GM23338 (cell line): ENCODE results near the gene TUBB3. TPM values are rescaled to one million over a fixed set of nuclear protein-coding genes. Genes with fewer than 3 reads are reported as not detected.
A peak's percentile ranks its signal among the peaks of the same experiment; 100 is the strongest.

Experiments
- ATAC-seq: fragments of 200-7000 bp; cut with Tn5 transposase; 3 replicates; pipeline ENCODE4 v1.9.1; 2020
- DNase-seq: peaks from one replicate; pipeline ENCODE4 v3.0.0-alpha.2; 2015; ENCODE audit warnings: low spot score
- H2AFZ ChIP-seq: fragments of 200-600 bp; sonication (generic); 2 replicates; pipeline ENCODE4 v1.8.0; 2016; ENCODE audit warnings: antibody characterized with exemption, mild to moderate bottlenecking, moderate library complexity
- H3F3A ChIP-seq: fragments of 200-600 bp; sonication (generic); replicated peaks from 2 replicates; pipeline ENCODE4 v1.8.0; 2017; ENCODE audit warnings: antibody characterized with exemption, mixed run types, low read depth
- H3K27ac ChIP-seq: fragments of 200-600 bp; sonication (generic); 2 replicates; pipeline ENCODE4 v1.6.1; 2016; ENCODE audit warnings: low read depth
- H3K27me3 ChIP-seq: fragments of 200-600 bp; sonication (generic); 2 replicates; pipeline ENCODE4 v1.8.0; 2016; ENCODE audit warnings: mild to moderate bottlenecking, mixed run types, moderate library complexity; ENCODE audit not compliant: insufficient read depth
- H3K36me3 ChIP-seq: fragments of 200-600 bp; sonication (generic); 2 replicates; pipeline ENCODE4 v1.8.0; 2016; ENCODE audit warnings: mild to moderate bottlenecking; ENCODE audit not compliant: insufficient read depth
- H3K4me1 ChIP-seq: fragments of 200-600 bp; sonication (generic); 2 replicates; pipeline ENCODE4 v1.8.0; 2016; ENCODE audit warnings: mild to moderate bottlenecking, moderate library complexity; ENCODE audit not compliant: insufficient read depth
- H3K4me2 ChIP-seq: fragments of 200-600 bp; sonication (generic); 2 replicates; pipeline ENCODE4 v1.7.1; 2017; ENCODE audit warnings: mixed run types
- H3K4me3 ChIP-seq: fragments of 200-600 bp; sonication (generic); 2 replicates; pipeline ENCODE4 v1.6.1; 2016; ENCODE audit warnings: mixed run types
- H3K79me2 ChIP-seq: fragments of 200-600 bp; sonication (generic); replicated peaks from 2 replicates; pipeline ENCODE4 v1.8.0; 2017; ENCODE audit warnings: mild to moderate bottlenecking; ENCODE audit not compliant: insufficient read depth
- H3K9me2 ChIP-seq: fragments of 200-600 bp; sonication (generic); 2 replicates; pipeline ENCODE4 v1.8.0; 2017; ENCODE audit not compliant: insufficient read depth
- H4K20me1 ChIP-seq: fragments of 200-600 bp; sonication (generic); replicated peaks from 2 replicates; pipeline ENCODE4 v1.8.0; 2017; ENCODE audit warnings: mild to moderate bottlenecking; ENCODE audit not compliant: insufficient read depth
- H3K27ac Mint-ChIP-seq: 2 replicates; pipeline ENCODE4 v1.8.0; 2020; ENCODE audit warnings: inconsistent platforms, mild to moderate bottlenecking, moderate library complexity, mixed read lengths
- H3K27me3 Mint-ChIP-seq: 3 replicates; pipeline ENCODE4 v1.8.0; 2022; ENCODE audit warnings: low read depth, mild to moderate bottlenecking, moderate library complexity, mixed read lengths, inconsistent platforms; ENCODE audit not compliant: insufficient read depth, poor library complexity
- H3K36me3 Mint-ChIP-seq: 3 replicates; pipeline ENCODE4 v1.8.0; 2021; ENCODE audit warnings: low read depth, mild to moderate bottlenecking, inconsistent platforms, moderate library complexity, mixed read lengths
- H3K4me1 Mint-ChIP-seq: 3 replicates; pipeline ENCODE4 v1.8.0; 2020; ENCODE audit warnings: mild to moderate bottlenecking, inconsistent platforms, mixed read lengths
- H3K4me3 Mint-ChIP-seq: 3 replicates; pipeline ENCODE4 v1.8.0; 2021; ENCODE audit warnings: moderate library complexity, mild to moderate bottlenecking, inconsistent platforms, mixed read lengths
- H3K9me3 Mint-ChIP-seq: 3 replicates; pipeline ENCODE4 v1.8.0; 2020; ENCODE audit warnings: moderate library complexity, mild to moderate bottlenecking, inconsistent platforms, mixed read lengths
- EZH2 ChIP-seq: fragments of 200-600 bp; sonication (generic); IDR thresholded peaks from one replicate; pipeline ENCODE4 v1.8.0; 2017; ENCODE audit warnings: antibody characterized with exemption, mild to moderate bottlenecking, low read depth; ENCODE audit not compliant: unreplicated experiment
- EZH2phosphoT487 ChIP-seq: fragments of 200-600 bp; sonication (generic); IDR thresholded peaks from one replicate; pipeline ENCODE4 v1.8.1; 2018; ENCODE audit warnings: antibody characterized with exemption; ENCODE audit not compliant: unreplicated experiment
- NANOG ChIP-seq: IDR thresholded peaks from 2 replicates; pipeline ENCODE4 v1.6.1; 2016; ENCODE audit warnings: antibody characterized with exemption, borderline replicate concordance
- POLR2AphosphoS5 ChIP-seq: IDR thresholded peaks from 2 replicates; pipeline ENCODE4 v1.6.1; 2016; ENCODE audit warnings: antibody characterized with exemption, low read depth
- STAT1 ChIP-seq: IDR thresholded peaks from one replicate; pipeline ENCODE4 v1.6.1; 2016; ENCODE audit warnings: antibody characterized with exemption; ENCODE audit not compliant: unreplicated experiment
- ZNF331 ChIP-seq: fragments of 250-450 bp; sonication (Bioruptor Pico); IDR thresholded peaks from 2 replicates; pipeline ENCODE4 v1.5.0; 2020; ENCODE audit warnings: low read depth, mild to moderate bottlenecking, moderate library complexity
- polyA plus RNA-seq: library from polyadenylated mRNA; unstranded; fragments of >200 nt; fragmentation: Nextera tagmentation; extraction: Ambion mirVana; gene quantifications from 2 replicates; pipeline ENCODE4 v1.2.1, GENCODE V29; 2016
- total RNA-seq: library from RNA; depleted of rRNA; stranded (reverse); fragments of >200 nt; shearing (Covaris generic); gene quantifications from 2 replicates; pipeline ENCODE4 v1.2.3, GENCODE V29; 2014
- TF ChIP-seq, protein P1 (sequence below): fragments of 250-450 bp; sonication (Bioruptor Pico); IDR thresholded peaks from 2 replicates; pipeline ENCODE4 v1.5.0; 2020; ENCODE audit warnings: mild to moderate bottlenecking, moderate library complexity
- TF ChIP-seq, protein P2 (sequence below): IDR thresholded peaks from 2 replicates; pipeline ENCODE4 v1.6.1; 2016; ENCODE audit warnings: antibody characterized with exemption
- TF ChIP-seq, protein P3 (sequence below): IDR thresholded peaks from one replicate; pipeline ENCODE4 v1.6.1; 2018; ENCODE audit warnings: antibody characterized with exemption; ENCODE audit not compliant: unreplicated experiment
- TF ChIP-seq, protein P4 (sequence below), 2 experiments: fragments of 200-600 bp in 1 of 2; sonication (generic) in 1 of 2; conservative IDR thresholded peaks; 2 replicates each; pipeline versions ENCODE4 v1.5.1 to v1.6.1; 2016 to 2017; ENCODE audit warnings: antibody characterized with exemption in 2 of 2, low read depth in 2 of 2, mild to moderate bottlenecking in 2 of 2, moderate library complexity in 1 of 2

TUBB3 gene
- total and polyA plus RNA-seq, 2 experiments from 2014 or later, result 149 to 443 TPM

DNA sequence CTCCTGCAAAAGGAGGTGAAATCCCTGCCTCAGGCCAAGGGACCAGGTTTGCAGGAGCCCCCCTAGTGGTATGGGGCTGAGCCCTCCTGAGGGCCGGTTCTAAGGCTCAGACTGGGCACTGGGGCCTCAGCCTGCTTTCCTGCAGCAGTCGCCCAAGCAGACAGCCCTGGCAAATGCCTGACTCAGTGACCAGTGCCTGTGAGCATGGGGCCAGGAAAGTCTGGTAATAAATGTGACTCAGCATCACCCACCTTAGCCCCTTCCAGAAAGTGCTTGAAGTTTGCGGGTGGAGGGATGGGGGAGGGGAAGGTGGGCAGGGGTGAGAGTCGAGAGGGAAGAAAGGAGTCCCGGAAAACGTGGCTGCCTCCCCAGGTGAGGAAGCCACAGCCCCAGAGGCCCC, 2.4 kb upstream of the TUBB3 start (continued):
- TF ChIP-seq, protein P1, sequence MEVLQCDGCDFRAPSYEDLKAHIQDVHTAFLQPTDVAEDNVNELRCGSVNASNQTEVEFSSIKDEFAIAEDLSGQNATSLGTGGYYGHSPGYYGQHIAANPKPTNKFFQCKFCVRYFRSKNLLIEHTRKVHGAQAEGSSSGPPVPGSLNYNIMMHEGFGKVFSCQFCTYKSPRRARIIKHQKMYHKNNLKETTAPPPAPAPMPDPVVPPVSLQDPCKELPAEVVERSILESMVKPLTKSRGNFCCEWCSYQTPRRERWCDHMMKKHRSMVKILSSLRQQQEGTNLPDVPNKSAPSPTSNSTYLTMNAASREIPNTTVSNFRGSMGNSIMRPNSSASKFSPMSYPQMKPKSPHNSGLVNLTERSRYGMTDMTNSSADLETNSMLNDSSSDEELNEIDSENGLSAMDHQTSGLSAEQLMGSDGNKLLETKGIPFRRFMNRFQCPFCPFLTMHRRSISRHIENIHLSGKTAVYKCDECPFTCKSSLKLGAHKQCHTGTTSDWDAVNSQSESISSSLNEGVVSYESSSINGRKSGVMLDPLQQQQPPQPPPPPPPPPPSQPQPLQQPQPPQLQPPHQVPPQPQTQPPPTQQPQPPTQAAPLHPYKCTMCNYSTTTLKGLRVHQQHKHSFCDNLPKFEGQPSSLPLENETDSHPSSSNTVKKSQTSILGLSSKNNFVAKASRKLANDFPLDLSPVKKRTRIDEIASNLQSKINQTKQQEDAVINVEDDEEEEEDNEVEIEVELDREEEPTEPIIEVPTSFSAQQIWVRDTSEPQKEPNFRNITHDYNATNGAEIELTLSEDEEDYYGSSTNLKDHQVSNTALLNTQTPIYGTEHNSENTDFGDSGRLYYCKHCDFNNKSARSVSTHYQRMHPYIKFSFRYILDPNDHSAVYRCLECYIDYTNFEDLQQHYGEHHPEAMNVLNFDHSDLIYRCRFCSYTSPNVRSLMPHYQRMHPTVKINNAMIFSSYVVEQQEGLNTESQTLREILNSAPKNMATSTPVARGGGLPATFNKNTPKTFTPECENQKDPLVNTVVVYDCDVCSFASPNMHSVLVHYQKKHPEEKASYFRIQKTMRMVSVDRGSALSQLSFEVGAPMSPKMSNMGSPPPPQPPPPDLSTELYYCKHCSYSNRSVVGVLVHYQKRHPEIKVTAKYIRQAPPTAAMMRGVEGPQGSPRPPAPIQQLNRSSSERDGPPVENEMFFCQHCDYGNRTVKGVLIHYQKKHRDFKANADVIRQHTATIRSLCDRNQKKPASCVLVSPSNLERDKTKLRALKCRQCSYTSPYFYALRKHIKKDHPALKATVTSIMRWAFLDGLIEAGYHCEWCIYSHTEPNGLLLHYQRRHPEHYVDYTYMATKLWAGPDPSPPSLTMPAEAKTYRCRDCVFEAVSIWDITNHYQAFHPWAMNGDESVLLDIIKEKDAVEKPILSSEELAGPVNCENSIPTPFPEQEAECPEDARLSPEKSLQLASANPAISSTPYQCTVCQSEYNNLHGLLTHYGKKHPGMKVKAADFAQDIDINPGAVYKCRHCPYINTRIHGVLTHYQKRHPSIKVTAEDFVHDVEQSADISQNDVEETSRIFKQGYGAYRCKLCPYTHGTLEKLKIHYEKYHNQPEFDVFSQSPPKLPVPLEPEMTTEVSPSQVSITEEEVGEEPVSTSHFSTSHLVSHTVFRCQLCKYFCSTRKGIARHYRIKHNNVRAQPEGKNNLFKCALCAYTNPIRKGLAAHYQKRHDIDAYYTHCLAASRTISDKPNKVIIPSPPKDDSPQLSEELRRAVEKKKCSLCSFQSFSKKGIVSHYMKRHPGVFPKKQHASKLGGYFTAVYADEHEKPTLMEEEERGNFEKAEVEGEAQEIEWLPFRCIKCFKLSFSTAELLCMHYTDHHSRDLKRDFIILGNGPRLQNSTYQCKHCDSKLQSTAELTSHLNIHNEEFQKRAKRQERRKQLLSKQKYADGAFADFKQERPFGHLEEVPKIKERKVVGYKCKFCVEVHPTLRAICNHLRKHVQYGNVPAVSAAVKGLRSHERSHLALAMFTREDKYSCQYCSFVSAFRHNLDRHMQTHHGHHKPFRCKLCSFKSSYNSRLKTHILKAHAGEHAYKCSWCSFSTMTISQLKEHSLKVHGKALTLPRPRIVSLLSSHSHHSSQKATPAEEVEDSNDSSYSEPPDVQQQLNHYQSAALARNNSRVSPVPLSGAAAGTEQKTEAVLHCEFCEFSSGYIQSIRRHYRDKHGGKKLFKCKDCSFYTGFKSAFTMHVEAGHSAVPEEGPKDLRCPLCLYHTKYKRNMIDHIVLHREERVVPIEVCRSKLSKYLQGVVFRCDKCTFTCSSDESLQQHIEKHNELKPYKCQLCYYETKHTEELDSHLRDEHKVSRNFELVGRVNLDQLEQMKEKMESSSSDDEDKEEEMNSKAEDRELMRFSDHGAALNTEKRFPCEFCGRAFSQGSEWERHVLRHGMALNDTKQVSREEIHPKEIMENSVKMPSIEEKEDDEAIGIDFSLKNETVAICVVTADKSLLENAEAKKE (CRISPR knock-in tag), result no peak
- TF ChIP-seq EZH2, result no peak
- TF ChIP-seq, protein P2, sequence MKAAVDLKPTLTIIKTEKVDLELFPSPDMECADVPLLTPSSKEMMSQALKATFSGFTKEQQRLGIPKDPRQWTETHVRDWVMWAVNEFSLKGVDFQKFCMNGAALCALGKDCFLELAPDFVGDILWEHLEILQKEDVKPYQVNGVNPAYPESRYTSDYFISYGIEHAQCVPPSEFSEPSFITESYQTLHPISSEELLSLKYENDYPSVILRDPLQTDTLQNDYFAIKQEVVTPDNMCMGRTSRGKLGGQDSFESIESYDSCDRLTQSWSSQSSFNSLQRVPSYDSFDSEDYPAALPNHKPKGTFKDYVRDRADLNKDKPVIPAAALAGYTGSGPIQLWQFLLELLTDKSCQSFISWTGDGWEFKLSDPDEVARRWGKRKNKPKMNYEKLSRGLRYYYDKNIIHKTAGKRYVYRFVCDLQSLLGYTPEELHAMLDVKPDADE, result no peak
- no peak for TF ChIP-seq NANOG
- TF ChIP-seq EZH2phosphoT487, result no peak

DNA sequence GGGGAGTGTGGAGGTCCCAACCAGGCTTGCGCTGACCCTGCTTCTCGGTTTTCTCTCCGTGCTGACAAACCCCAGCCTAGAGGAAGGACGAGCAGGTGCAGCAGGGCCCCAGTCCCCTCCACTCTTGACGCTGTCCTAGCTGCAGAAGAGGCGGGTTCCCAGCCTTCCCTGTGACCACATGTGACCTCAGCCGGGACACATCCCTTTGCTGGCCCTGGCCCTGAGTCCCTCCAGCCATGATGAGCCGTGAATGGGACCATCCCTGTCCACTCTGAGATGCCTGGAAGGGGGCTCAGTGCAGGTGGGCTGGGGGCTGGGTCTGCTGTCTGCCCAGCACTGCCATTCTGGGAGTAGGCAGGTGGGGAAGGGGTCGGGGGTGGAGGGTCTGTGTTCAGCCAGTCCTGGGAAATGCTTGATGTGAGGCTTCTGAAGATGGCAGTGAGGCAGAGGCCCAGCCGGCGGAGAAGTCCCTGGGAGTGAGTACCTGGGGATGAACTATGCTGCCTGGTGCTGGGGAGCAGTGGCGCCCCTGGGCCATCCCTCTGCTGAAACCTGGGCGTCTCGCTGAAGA, 1.9 kb upstream of the TUBB3 start:
- Mint-ChIP-seq H3K9me3 (peaks cover under 1% of the 10 kb centered on the region; the same call in 1 of the 3 replicates), H3K27me3 (peaks cover 55% of the 10 kb centered on the region), H3K36me3 (no peaks in the 10 kb centered on the region), H3K27ac (no peak overlapping the region), H3K4me3 (peak overlapping the region; percentile 87; the same call in 1 of the 3 replicates), H3K4me1 (peaks cover 20% of the 10 kb centered on the region)
- Histone ChIP-seq H3K4me2 (peak overlapping the region; percentile 92), H3K27me3 (peaks cover 25% of the 10 kb centered on the region), H3K9me2 (no peaks in the 10 kb centered on the region), H2AFZ (no peak overlapping the region), H3K4me3 (peak overlapping the region; percentile 86; the same call in 1 of the 2 replicates), H3K36me3 (no peaks in the 10 kb centered on the region), H3K27ac (no peak overlapping the region), H3K79me2 (no peaks in the 10 kb centered on the region), H4K20me1 (no peaks in the 10 kb centered on the region; the same call in 1 of the 2 replicates), H3K4me1 (peaks cover 35% of the 10 kb centered on the region), H3F3A (peaks cover 17% of the 10 kb centered on the region)
- ATAC-seq (no peak), DNase-seq (peak; percentile 38)
- TF ChIP-seq, protein P2, result no peak
- TF ChIP-seq NANOG (no peak), POLR2AphosphoS5 (no peak), STAT1 (no peak), ZNF331 (no peak)
- TF ChIP-seq, protein P3, sequence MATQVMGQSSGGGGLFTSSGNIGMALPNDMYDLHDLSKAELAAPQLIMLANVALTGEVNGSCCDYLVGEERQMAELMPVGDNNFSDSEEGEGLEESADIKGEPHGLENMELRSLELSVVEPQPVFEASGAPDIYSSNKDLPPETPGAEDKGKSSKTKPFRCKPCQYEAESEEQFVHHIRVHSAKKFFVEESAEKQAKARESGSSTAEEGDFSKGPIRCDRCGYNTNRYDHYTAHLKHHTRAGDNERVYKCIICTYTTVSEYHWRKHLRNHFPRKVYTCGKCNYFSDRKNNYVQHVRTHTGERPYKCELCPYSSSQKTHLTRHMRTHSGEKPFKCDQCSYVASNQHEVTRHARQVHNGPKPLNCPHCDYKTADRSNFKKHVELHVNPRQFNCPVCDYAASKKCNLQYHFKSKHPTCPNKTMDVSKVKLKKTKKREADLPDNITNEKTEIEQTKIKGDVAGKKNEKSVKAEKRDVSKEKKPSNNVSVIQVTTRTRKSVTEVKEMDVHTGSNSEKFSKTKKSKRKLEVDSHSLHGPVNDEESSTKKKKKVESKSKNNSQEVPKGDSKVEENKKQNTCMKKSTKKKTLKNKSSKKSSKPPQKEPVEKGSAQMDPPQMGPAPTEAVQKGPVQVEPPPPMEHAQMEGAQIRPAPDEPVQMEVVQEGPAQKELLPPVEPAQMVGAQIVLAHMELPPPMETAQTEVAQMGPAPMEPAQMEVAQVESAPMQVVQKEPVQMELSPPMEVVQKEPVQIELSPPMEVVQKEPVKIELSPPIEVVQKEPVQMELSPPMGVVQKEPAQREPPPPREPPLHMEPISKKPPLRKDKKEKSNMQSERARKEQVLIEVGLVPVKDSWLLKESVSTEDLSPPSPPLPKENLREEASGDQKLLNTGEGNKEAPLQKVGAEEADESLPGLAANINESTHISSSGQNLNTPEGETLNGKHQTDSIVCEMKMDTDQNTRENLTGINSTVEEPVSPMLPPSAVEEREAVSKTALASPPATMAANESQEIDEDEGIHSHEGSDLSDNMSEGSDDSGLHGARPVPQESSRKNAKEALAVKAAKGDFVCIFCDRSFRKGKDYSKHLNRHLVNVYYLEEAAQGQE, result no peak
- TF ChIP-seq, protein P4, sequence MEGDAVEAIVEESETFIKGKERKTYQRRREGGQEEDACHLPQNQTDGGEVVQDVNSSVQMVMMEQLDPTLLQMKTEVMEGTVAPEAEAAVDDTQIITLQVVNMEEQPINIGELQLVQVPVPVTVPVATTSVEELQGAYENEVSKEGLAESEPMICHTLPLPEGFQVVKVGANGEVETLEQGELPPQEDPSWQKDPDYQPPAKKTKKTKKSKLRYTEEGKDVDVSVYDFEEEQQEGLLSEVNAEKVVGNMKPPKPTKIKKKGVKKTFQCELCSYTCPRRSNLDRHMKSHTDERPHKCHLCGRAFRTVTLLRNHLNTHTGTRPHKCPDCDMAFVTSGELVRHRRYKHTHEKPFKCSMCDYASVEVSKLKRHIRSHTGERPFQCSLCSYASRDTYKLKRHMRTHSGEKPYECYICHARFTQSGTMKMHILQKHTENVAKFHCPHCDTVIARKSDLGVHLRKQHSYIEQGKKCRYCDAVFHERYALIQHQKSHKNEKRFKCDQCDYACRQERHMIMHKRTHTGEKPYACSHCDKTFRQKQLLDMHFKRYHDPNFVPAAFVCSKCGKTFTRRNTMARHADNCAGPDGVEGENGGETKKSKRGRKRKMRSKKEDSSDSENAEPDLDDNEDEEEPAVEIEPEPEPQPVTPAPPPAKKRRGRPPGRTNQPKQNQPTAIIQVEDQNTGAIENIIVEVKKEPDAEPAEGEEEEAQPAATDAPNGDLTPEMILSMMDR (conservative IDR thresholded peaks at IDR 0.05; ENCODE audit: low read depth in 2 of 2), result no peak
